BLaER1 treated with 17β-estradiol and CSF1 and Interleukin-3, amounts not matched to agents 10 nM and 100 nM (cell line): ENCODE results near the gene RAB9A.

ENCODE experiments used
- H3K27ac ChIP-seq, 11 experiments: shearing (Covaris generic); formaldehyde crosslinking; 2 replicates each; pipeline ENCODE4 v1.8.1; 2022
- H3K27me3 ChIP-seq, 11 experiments: shearing (Covaris generic); formaldehyde crosslinking; 2 replicates each; pipeline ENCODE4 v1.8.1; 2022
- H3K36me3 ChIP-seq, 11 experiments: shearing (Covaris generic); formaldehyde crosslinking; 2 replicates each; pipeline ENCODE4 v1.8.1; 2022
- H3K4me1 ChIP-seq, 10 experiments: shearing (Covaris generic); formaldehyde crosslinking; 2 replicates each; pipeline ENCODE4 v1.8.1; 2022
- H3K4me2 ChIP-seq, 11 experiments: shearing (Covaris generic); formaldehyde crosslinking; 2 replicates each; pipeline ENCODE4 v1.8.1; 2022
- H3K4me3 ChIP-seq, 10 experiments: shearing (Covaris generic); formaldehyde crosslinking; 2 replicates each; pipeline ENCODE4 v1.8.1; 2022
- H3K9ac ChIP-seq, 11 experiments: shearing (Covaris generic); formaldehyde crosslinking; 2 replicates each; pipeline ENCODE4 v1.8.1; 2022
- H3K9me3 ChIP-seq, 11 experiments: shearing (Covaris generic); formaldehyde crosslinking; replicated peaks in 1 of 11; 2 replicates each; pipeline ENCODE4 v1.8.1; 2022
- H4K20me1 ChIP-seq, 11 experiments: shearing (Covaris generic); formaldehyde crosslinking; 2 replicates each; pipeline ENCODE4 v1.8.1; 2022
- Cebpa-rat ChIP-seq, 11 experiments: shearing (Covaris generic); IDR thresholded peaks; 2 replicates each; pipeline ENCODE4 v1.8.1; 2022

The RAB9A gene

DNA sequence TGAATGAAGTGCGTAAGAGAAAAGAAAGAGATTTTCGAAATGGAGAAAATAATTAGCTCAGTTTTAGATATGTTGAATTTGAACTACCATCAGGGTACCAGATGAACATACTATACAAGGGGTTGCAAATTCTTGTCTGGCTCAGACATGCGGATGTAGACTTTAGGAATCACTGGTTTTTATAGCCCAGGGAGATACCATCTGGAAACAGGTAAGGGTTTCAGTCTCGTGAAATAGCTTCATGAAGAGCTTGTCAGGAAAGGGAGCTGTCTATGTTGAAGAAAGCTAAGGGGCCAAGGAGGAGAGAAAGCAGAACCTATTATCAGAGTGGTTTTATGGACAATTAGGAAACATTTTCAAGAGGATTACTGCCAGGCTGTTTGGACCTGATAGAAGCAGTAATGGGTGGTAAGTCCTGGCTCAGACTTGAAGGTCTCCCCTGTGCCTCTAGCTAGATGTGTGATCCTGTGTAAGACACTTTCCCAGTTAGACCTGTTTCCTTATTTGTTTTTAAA, 6.7 kb downstream of the RAB9A start:
- H3K27ac ChIP-seq = no peak overlapping the region
- no peaks in the 10 kb centered on the region for H3K9me3 ChIP-seq
- H3K4me3 ChIP-seq = no peak overlapping the region
- peaks cover 65 to 100% (median 76%) of the 10 kb centered on the region in 10 experiments for H3K4me1 ChIP-seq
- H3K36me3 ChIP-seq = peaks cover 0 to 3% (median 0%) of the 10 kb centered on the region in 11 experiments; a peak in 1 of 22 replicates
- H3K9ac ChIP-seq = no peak overlapping the region
- H3K27me3 ChIP-seq = peaks cover 87 to 100% (median 99%) of the 10 kb centered on the region in 11 experiments
- peak overlapping the region; percentile 60 to 84 (median 73); a peak in 19 of 22 replicates for H3K4me2 ChIP-seq
- H4K20me1 ChIP-seq = peaks cover 46 to 100% (median 86%) of the 10 kb centered on the region in 11 experiments; a peak in 21 of 22 replicates
- no peak for TF ChIP-seq Cebpa-rat (IDR thresholded peaks at IDR 0.05)

DNA sequence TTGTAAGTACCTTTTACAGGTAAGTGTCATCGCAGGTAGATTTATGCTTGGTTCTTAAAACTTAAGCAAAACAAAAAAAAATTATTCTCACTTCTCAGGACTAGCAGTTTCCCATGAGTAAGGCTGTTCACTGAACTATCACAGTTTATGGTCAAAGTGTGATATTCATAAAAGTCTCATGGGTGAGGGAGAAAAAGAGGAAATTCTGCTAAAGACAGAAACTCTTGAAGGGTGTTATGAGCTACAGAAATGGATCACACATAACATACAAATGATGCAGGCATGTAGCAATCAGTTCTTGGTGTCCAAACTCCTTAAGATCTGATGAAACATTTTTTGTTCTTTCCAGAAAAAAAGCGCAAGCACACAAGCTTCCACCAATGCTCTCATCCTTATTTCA, 8.5 kb downstream of the RAB9A start:
- H4K20me1 ChIP-seq = peaks cover 55 to 100% (median 88%) of the 10 kb centered on the region in 11 experiments
- no peak overlapping the region for H3K4me3 ChIP-seq
- peaks cover 69 to 100% (median 96%) of the 10 kb centered on the region in 11 experiments for H3K27me3 ChIP-seq
- no peak overlapping the region; a peak in 1 of 22 replicates for H3K9ac ChIP-seq
- peaks cover 0 to 3% (median 0%) of the 10 kb centered on the region in 11 experiments; a peak in 1 of 22 replicates for H3K36me3 ChIP-seq
- H3K4me1 ChIP-seq = peaks cover 62 to 100% (median 70%) of the 10 kb centered on the region in 10 experiments
- peak overlapping the region in 2 of 11 experiments; percentile 1 to 43; a peak in 2 of 22 replicates for H3K27ac ChIP-seq
- no peaks in the 10 kb centered on the region for H3K9me3 ChIP-seq
- TF ChIP-seq Cebpa-rat (IDR thresholded peaks at IDR 0.05) = no peak
- peak overlapping the region; percentile 28 to 84 (median 56); a peak in 17 of 22 replicates for H3K4me2 ChIP-seq

DNA sequence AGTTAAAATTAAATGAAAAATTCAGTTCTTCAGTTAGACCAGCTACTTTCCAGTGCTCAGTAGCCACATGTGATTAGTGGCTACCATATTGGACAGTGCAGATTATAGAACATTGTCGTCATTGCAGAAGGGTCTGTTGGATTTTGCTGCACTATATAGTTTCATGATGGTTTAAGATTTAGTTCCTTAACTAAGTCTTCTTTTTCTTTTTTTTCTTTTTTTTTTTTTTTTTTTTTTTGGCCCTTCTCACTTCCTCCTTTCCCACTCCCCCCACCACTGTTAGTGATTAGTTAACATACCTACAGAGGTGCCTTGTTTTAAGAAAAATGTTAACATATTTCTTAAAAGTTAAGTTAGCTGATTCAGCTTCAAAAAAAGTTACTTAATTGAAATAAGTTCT, 9.0 kb downstream of the RAB9A start:
- Histone ChIP-seq H3K4me3 (no peak overlapping the region), H3K27ac (peak overlapping the region in 2 of 11 experiments; percentile 1 to 43; a peak in 2 of 22 replicates), H3K4me1 (peaks cover 57 to 100% (median 65%) of the 10 kb centered on the region in 10 experiments), H3K27me3 (peaks cover 64 to 100% (median 96%) of the 10 kb centered on the region in 11 experiments), H3K9ac (no peak overlapping the region), H4K20me1 (peaks cover 54 to 100% (median 88%) of the 10 kb centered on the region in 11 experiments), H3K4me2 (peak overlapping the region in 10 of 11 experiments; percentile 13 to 84 (median 44); a peak in 15 of 22 replicates), H3K36me3 (peaks cover 0 to 3% (median 0%) of the 10 kb centered on the region in 11 experiments; a peak in 1 of 22 replicates), H3K9me3 (no peaks in the 10 kb centered on the region)
- TF ChIP-seq Cebpa-rat (IDR thresholded peaks at IDR 0.05) = no peak

DNA sequence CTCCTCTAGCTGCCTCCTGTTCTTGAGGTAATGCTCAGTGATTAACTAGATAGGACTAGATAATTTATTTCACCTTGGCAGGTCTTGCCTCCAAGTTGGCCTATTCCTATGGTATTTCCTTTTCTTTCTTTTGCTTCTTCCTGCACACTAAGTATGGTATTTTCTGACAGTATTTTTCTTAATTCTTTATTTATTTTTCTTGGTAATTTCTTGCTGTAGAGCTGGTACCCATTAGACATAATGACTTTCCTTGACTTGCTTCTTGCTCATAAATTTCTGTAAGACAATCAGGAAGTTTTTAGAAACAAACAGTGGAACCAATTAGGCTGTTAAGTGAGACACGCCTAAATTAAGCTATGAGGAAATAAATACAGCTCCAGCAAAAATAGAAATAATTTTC, 9.5 kb downstream of the RAB9A start:
- peaks cover 0 to 3% (median 0%) of the 10 kb centered on the region in 11 experiments; a peak in 1 of 22 replicates for H3K36me3 ChIP-seq
- H4K20me1 ChIP-seq = peaks cover 55 to 100% (median 88%) of the 10 kb centered on the region in 11 experiments
- peaks cover 52 to 99% (median 61%) of the 10 kb centered on the region in 10 experiments for H3K4me1 ChIP-seq
- TF ChIP-seq Cebpa-rat (IDR thresholded peaks at IDR 0.05) = no peak
- no peak overlapping the region for H3K4me3 ChIP-seq
- H3K27ac ChIP-seq = no peak overlapping the region
- peaks cover 59 to 100% (median 96%) of the 10 kb centered on the region in 11 experiments for H3K27me3 ChIP-seq
- no peak overlapping the region for H3K9ac ChIP-seq
- H3K9me3 ChIP-seq = no peaks in the 10 kb centered on the region
- H3K4me2 ChIP-seq = peak overlapping the region in 8 of 11 experiments; percentile 1 to 84 (median 44); a peak in 9 of 22 replicates

DNA sequence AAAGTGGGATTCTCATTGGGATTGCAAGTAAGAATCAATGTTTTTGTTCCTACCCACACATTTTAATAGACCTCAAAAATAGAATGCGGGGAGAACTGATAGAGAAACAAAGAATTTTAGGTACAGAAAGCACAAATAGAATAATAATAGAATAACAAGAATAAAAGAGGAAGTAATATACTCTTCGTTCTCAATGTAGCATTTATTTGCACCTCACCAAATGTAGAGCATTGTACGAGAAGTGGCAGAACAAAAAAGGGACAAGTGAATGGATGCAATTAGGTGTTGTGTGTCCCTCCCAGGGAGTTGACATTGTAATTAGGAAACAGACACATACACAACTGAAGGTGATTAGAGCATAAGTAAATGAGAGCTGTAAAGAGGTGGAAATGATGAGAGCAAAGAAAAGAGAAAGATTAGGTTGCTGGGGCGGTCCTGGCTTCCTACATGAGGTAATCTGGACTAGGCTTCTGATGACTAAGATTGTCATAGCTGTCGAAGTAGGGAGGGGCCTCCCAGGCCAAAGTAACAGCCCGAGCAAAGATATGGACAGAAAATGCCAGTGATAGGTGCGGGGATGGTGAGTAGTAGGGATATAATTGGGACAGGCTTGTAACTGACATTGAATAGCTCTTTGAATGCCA, 10.4 kb downstream of the RAB9A start:
- no peak overlapping the region for H3K4me3 ChIP-seq
- H3K27ac ChIP-seq = no peak overlapping the region
- no peaks in the 10 kb centered on the region for H3K9me3 ChIP-seq
- peaks cover 0 to 7% (median 0%) of the 10 kb centered on the region in 11 experiments; a peak in 1 of 22 replicates for H3K36me3 ChIP-seq
- H3K27me3 ChIP-seq = peaks cover 56 to 99% (median 93%) of the 10 kb centered on the region in 11 experiments
- H3K4me2 ChIP-seq = peak overlapping the region in 3 of 11 experiments; percentile 15 to 84 (median 72); a peak in 2 of 22 replicates
- peaks cover 47 to 100% (median 84%) of the 10 kb centered on the region in 11 experiments for H4K20me1 ChIP-seq
- peaks cover 44 to 96% (median 56%) of the 10 kb centered on the region in 10 experiments for H3K4me1 ChIP-seq
- no peak for TF ChIP-seq Cebpa-rat (IDR thresholded peaks at IDR 0.05)
- no peak overlapping the region for H3K9ac ChIP-seq

DNA sequence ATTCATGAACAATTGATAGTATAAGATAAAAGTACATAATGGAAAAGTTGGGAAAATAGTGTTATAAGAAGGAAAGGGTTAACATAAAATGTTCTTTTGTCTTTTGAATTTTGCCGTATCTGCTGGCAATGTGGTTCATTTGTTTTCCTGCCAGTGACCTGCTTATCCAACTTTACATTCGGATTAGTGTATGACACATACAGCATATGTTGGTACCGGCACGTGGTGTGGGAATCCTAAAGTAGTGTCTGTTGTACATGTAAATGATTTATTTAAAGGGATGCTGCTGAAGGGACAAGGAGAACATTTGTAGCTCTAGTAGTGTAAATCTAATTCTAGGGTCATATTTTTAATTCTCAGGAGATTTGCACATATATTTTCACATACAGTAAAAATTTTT, 11.5 kb downstream of the RAB9A start:
- TF ChIP-seq Cebpa-rat (IDR thresholded peaks at IDR 0.05) = no peak
- no peak overlapping the region; a peak in 1 of 22 replicates for H3K4me2 ChIP-seq
- peaks cover 45 to 97% (median 83%) of the 10 kb centered on the region in 11 experiments for H3K27me3 ChIP-seq
- H3K9me3 ChIP-seq = no peaks in the 10 kb centered on the region
- H3K36me3 ChIP-seq = peaks cover 0 to 9% (median 3%) of the 10 kb centered on the region in 11 experiments; a peak in 2 of 22 replicates
- no peak overlapping the region for H3K27ac ChIP-seq
- no peak overlapping the region for H3K4me3 ChIP-seq
- H3K9ac ChIP-seq = no peak overlapping the region
- peaks cover 33 to 85% (median 45%) of the 10 kb centered on the region in 10 experiments for H3K4me1 ChIP-seq
- peaks cover 37 to 100% (median 78%) of the 10 kb centered on the region in 11 experiments for H4K20me1 ChIP-seq

DNA sequence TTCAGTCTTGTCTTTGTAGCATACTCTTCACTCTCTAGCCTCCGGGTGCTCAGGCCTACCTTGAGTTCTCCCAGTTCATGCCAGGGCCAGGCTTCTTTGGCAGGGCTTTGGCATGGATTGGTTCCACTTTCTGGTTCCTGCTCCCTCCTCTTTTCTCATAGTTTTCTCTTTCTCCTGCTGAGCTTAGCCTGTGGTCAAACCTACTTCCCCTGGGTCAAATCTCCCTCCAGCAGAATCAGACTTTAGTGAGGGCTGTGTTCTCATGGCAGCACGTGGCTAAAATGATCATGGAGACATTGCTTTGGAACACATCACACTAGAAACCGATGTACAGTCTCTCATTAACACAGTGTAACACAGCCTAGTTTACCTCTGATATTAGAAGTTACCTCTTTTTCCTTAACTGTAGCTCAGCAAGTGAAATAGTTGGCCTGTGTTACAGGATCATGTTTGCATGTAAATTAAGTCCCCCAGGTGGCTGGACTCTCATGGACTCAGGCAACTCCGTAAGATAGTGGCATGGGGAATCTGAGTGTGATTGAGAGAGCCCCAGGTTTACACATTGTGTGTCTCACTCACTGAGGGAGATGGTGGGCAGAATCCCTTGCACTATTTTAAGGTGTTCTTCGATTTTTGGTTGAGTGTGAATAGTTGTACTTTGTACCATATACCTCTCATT, 13.3 kb downstream of the RAB9A start:
- Histone ChIP-seq H3K9ac (no peak overlapping the region), H3K4me2 (peak overlapping the region in 9 of 11 experiments; percentile 8 to 73 (median 32); a peak in 13 of 22 replicates), H3K9me3 (no peaks in the 10 kb centered on the region), H3K36me3 (peaks cover 0 to 18% (median 4%) of the 10 kb centered on the region in 11 experiments; a peak in 6 of 22 replicates), H3K4me3 (no peak overlapping the region), H4K20me1 (peaks cover 23 to 100% (median 72%) of the 10 kb centered on the region in 11 experiments), H3K4me1 (peaks cover 16 to 67% (median 27%) of the 10 kb centered on the region in 10 experiments), H3K27me3 (peaks cover 26 to 92% (median 76%) of the 10 kb centered on the region in 11 experiments; a peak in 21 of 22 replicates), H3K27ac (no peak overlapping the region)
- no peak for TF ChIP-seq Cebpa-rat (IDR thresholded peaks at IDR 0.05)

DNA sequence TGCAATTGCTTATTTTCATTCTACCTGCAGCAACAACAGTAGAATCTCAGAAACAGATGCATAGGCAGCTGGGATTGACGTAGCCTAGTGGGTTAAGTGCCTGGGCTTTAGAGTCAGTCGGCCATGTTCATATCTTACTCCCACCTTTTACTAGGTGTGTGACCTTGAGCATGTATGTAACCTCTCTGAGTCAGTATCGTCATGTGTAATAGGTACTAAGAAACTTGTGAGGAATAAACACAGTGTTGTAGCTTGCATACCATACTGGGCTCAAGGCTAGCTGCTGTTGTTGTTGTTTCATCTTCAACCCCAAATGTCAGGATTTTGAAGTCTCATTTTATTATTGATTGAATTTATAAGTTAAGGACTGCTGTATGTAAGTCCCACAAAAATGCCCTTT, 14.2 kb downstream of the RAB9A start:
- no peak overlapping the region for H3K4me2 ChIP-seq
- H3K27ac ChIP-seq = no peak overlapping the region
- H3K36me3 ChIP-seq = peaks cover 4 to 27% (median 10%) of the 10 kb centered on the region in 11 experiments; a peak in 12 of 22 replicates
- H3K9me3 ChIP-seq = no peaks in the 10 kb centered on the region
- no peak for TF ChIP-seq Cebpa-rat (IDR thresholded peaks at IDR 0.05)
- H3K4me3 ChIP-seq = no peak overlapping the region
- peaks cover 9 to 58% (median 18%) of the 10 kb centered on the region in 10 experiments; a peak in 17 of 20 replicates for H3K4me1 ChIP-seq
- H4K20me1 ChIP-seq = peaks cover 30 to 100% (median 75%) of the 10 kb centered on the region in 11 experiments
- H3K9ac ChIP-seq = no peak overlapping the region
- H3K27me3 ChIP-seq = peaks cover 26 to 92% (median 74%) of the 10 kb centered on the region in 11 experiments; a peak in 21 of 22 replicates
